HepG2 (cell line): Measurements from ENCODE around the gene JOSD1. TPM values are rescaled to one million over a fixed set of nuclear protein-coding genes. Genes with fewer than 3 reads are reported as not detected.

Experiments used
- CTCF ChIP-seq: sonication (generic); formaldehyde crosslinking; IDR thresholded peaks from 2 replicates; pipeline ENCODE4 v1.5.0; 2020; ENCODE audit warnings: mild to moderate bottlenecking, missing genetic modification reagents, moderate library complexity
- E2F5 ChIP-seq: sonication (generic); formaldehyde crosslinking; conservative IDR thresholded peaks from 2 replicates; pipeline ENCODE4 v1.4.0; 2020; ENCODE audit warnings: missing genetic modification reagents
- FOXM1 ChIP-seq: sonication (generic); formaldehyde crosslinking; IDR thresholded peaks from 2 replicates; pipeline ENCODE4 v1.5.0; 2020; ENCODE audit warnings: missing genetic modification reagents
- FOXP1 ChIP-seq, 2 experiments: fragments of 450-650 bp in 1 of 2; IDR thresholded peaks; 2 replicates each; pipeline ENCODE4 v1.6.1; 2017 to 2018; ENCODE audit warnings: antibody characterized with exemption in 1 of 2
- NR2C2 ChIP-seq: sonication (generic); formaldehyde crosslinking; IDR thresholded peaks from 2 replicates; pipeline ENCODE4 v1.4.0; 2020; ENCODE audit warnings: missing genetic modification reagents, mild to moderate bottlenecking, moderate library complexity, borderline replicate concordance
- PBX2 ChIP-seq: IDR thresholded peaks from 2 replicates; pipeline ENCODE4 v1.6.1; 2016; ENCODE audit warnings: control low read depth
- PHF21A ChIP-seq: sonication (generic); formaldehyde crosslinking; IDR thresholded peaks from 2 replicates; pipeline ENCODE4 v1.5.0; 2020; ENCODE audit warnings: mild to moderate bottlenecking, missing genetic modification reagents
- POLR2AphosphoS2 ChIP-seq: IDR thresholded peaks from 2 replicates; pipeline ENCODE4 v1.6.1; 2011; ENCODE audit warnings: low read depth, low read length, improper control_type of control experiment
- RFX5 ChIP-seq: IDR thresholded peaks from 2 replicates; pipeline ENCODE4 v1.6.1; 2011; ENCODE audit warnings: low read depth, low read length, improper control_type of control experiment
- RXRB ChIP-seq: IDR thresholded peaks from 2 replicates; pipeline ENCODE4 v1.6.1; 2016; ENCODE audit warnings: borderline replicate concordance, missing genetic modification reagents, missing compliant biosample characterization
- SMAD3 ChIP-seq: sonication (generic); formaldehyde crosslinking; IDR thresholded peaks from 2 replicates; pipeline ENCODE4 v1.4.0; 2020; ENCODE audit warnings: missing genetic modification reagents
- SNRNP70 ChIP-seq: fragments of 200-400 bp; formaldehyde crosslinking; IDR thresholded peaks from 2 replicates; pipeline ENCODE4 v1.6.1; 2017; ENCODE audit warnings: mild to moderate bottlenecking, low read depth, low read length, moderate library complexity
- ZBTB34 ChIP-seq: sonication (generic); formaldehyde crosslinking; IDR thresholded peaks from 2 replicates; pipeline ENCODE4 v1.8.0; 2022; ENCODE audit warnings: mild to moderate bottlenecking, missing genetic modification reagents
- ZC3H13 ChIP-seq: sonication (generic); formaldehyde crosslinking; IDR thresholded peaks from 2 replicates; pipeline ENCODE4 v1.8.1; 2023; ENCODE audit warnings: mild to moderate bottlenecking, missing genetic modification reagents, moderate library complexity
- ZNF234 ChIP-seq: sonication (generic); formaldehyde crosslinking; conservative IDR thresholded peaks from 2 replicates; pipeline ENCODE4 v1.5.1; 2020; ENCODE audit warnings: mild to moderate bottlenecking, missing genetic modification reagents
- ZNF432 ChIP-seq: sonication (generic); formaldehyde crosslinking; IDR thresholded peaks from 2 replicates; pipeline ENCODE4 v1.5.0; 2020; ENCODE audit warnings: missing genetic modification reagents, mild to moderate bottlenecking, borderline replicate concordance
- ZNF503 ChIP-seq: sonication (generic); formaldehyde crosslinking; IDR thresholded peaks from 2 replicates; pipeline ENCODE4 v1.4.0; 2020; ENCODE audit warnings: missing genetic modification reagents
- ZNF784 ChIP-seq: sonication (generic); formaldehyde crosslinking; IDR thresholded peaks from 2 replicates; pipeline ENCODE4 v1.5.1; 2020; ENCODE audit warnings: missing genetic modification reagents, mild to moderate bottlenecking, borderline replicate concordance
- polyA plus RNA-seq, 8 experiments: library from polyadenylated mRNA; depleted of rRNA in 3 of 8; stranded (reverse) in 7 of 8; unstranded in 1 of 8; fragments of >200 nt; fragmentation: Illumina TruSeq in 4 of 8; extraction: Trizol in 4 of 8; gene quantifications; 2 replicates each; pipeline versions ENCODE4 v1.2.1 to v1.2.3, GENCODE V29; 2011 to 2016; ENCODE audit warnings: low read depth in 4 of 8, missing spikeins in 1 of 8, mixed read lengths in 1 of 8; ENCODE audit not compliant: insufficient read depth in 1 of 8
- total RNA-seq, 5 experiments: library from RNA; depleted of rRNA; stranded (reverse); fragments of >200 nt; fragmentation: Illumina TruSeq; extraction: Trizol; gene quantifications; 2 replicates each; pipeline ENCODE4 v1.2.3, GENCODE V29; 2016; ENCODE audit warnings: low read depth in 1 of 5

The JOSD1 gene
- total and polyA plus RNA-seq, 2 of the 13 experiments (the other 11 are each of a cell fraction or from before 2014, with no cell fraction given) = 31.7 to 38.4 TPM

- TF ChIP-seq ZNF784 (peak; percentile 90), PHF21A (CRISPR knock-in tag) (peak; percentile 71), SNRNP70 (no peak), ZC3H13 (CRISPR knock-in tag) (peak; percentile 53; the same call in 1 of the 2 replicates), CTCF (CRISPR knock-in tag) (peak; percentile 38), SMAD3 (CRISPR knock-in tag) (0 out of 2 replicates have a peak, but pooled peaks have one; percentile 46), RXRB (CRISPR knock-in tag) (0 out of 2 replicates have a peak, but pooled peaks have one; percentile 25), FOXM1 (no peak), POLR2AphosphoS2 (no peak), PBX2 (no peak), ZNF432 (no peak), E2F5 (peak; percentile 70; the same call in 1 of the 2 replicates), ZNF503 (CRISPR knock-in tag) (peak; percentile 55; the same call in 1 of the 2 replicates), ZNF234 (no peak), FOXP1 (IDR thresholded peaks at IDR 0.05) (no peak), FOXP1 (CRISPR knock-in tag; IDR thresholded peaks at IDR 0.05) (no peak), ZBTB34 (CRISPR knock-in tag) (peak; percentile 59; the same call in 1 of the 2 replicates), NR2C2 (CRISPR knock-in tag) (peak; percentile 37; the same call in 1 of the 2 replicates), RFX5 (peak; percentile 64)
Observed at GRCh38 chr22:38700789-38701628, at the start of gene JOSD1 (continued).
